Measurements from ENCODE around the gene CCDC71L. TPM values are rescaled to one million over a fixed set of nuclear protein-coding genes. Genes with fewer than 3 reads are reported as not detected.
"Not testable (repeated sequence)": the region's sequence is repeated elsewhere in the genome, so short reads cannot be mapped to it uniquely, and the experiment has no call there.

The CCDC71L gene
- total and polyA plus RNA-seq, 5 donors from 2014 or later, result 3.5 to 19.3 (median 4.8) TPM

DNA sequence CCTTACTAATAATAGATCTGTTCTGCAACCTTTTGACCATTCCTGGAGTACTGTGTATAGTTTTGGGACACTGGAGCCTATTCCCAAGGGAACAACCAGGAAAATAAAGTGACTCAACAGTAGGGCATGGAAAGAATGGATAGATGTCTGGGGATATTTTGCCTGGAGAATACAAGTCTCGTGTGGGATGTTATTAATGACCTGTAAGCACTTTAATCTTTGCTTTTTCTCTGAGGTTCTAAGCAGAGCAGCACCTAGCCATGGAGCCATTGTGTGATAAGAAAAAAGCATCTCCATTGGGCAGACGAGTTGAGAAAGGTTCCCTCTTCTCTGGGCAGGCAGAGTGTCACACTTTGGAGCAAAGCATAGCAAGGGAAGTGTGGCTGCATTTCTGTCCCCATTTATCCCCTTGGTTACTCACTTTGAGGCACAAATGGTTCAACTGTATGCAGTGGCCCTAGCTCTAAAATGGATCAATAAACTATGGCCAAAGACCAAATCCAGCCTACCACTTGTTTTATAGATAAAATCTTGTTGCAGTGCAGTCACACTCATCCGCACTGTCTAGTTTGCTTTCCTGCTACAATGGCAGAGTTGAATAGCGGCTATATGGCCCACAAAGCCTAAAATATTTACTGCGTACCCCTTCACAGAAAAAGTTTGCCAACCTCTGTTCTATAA lies 21.0 kb upstream of the CCDC71L start:
- H3K27me3 Mint-ChIP-seq, result no peaks in the 10 kb centered on the region
- H3K4me3 Mint-ChIP-seq, result no peak overlapping the region
- no peak overlapping the region for H3K27ac Mint-ChIP-seq
- Histone ChIP-seq H3K4me1 (ENCODE audit: control insufficient read depth, insufficient read depth, low read length, poor library complexity, severe bottlenecking) (no peaks in the 10 kb centered on the region), H3K27ac (ENCODE audit: insufficient read depth, low read length, poor library complexity, severe bottlenecking) (no peak overlapping the region), H3K36me3 (ENCODE audit: control insufficient read depth, insufficient read depth, low read length) (no peaks in the 10 kb centered on the region), H3K9me3 (ENCODE audit: control insufficient read depth in 2 of 2, low read length in 2 of 2) (no peaks in the 10 kb centered on the region), H3K27me3 (ENCODE audit: control insufficient read depth, insufficient read depth, low read length) (no peaks in the 10 kb centered on the region), H3K4me3 (ENCODE audit: low read depth, low read length) (no peak overlapping the region)
- no peaks in the 10 kb centered on the region for H3K36me3 Mint-ChIP-seq
- H3K9me3 Mint-ChIP-seq, result peaks cover 0 to 5% (median 2%) of the 10 kb centered on the region in 7 donors
- ATAC-seq (ENCODE audit: low read depth in 2 of 2) (no peak), DNase-seq (no peak)
- H3K4me1 Mint-ChIP-seq, result peaks cover 6 to 17% (median 12%) of the 10 kb centered on the region in 4 donors

DNA sequence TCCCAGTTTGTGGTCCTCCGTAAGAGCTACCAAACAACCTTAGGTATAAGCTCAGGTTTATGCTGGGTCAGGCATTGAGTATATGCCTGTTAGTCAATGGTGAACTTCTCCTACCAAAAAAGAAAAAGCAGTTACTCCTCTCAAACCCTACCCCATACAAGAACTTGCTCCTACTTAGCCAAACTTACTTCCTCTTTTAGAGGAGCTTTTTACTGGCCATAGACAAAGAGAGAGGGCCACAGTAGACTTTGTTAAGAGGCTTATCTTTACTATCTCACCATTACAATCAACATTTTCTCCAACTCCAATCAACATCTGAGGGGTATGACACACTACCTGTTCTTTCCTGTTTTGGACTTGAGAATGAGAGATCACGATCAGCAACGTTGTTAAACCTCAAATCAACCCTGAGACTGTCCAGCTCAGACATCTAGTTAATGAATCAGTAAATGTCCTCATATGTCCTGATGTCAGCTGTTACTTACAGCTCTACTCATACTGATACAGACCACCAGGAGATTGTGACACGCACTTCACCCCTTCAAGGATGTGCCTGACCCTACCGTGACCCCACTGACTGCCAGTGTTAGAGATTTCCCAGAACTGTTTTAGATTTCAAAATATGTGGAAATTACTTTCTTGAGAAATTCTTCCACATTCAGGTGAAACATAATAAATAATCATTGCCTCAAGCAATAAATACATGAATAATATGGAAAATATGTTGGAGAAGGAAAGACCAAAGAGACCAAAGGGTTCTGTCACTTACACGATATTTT lies 18.4 kb upstream of the CCDC71L start:
- H3K36me3 ChIP-seq (ENCODE audit: control insufficient read depth, insufficient read depth, low read length), result no peaks in the 10 kb centered on the region
- Mint-ChIP-seq H3K27me3 (peaks cover 4% of the 10 kb centered on the region), H3K4me1 (peaks cover 6 to 17% (median 12%) of the 10 kb centered on the region in 4 donors), H3K9me3 (peaks cover 0 to 6% (median 2%) of the 10 kb centered on the region in 7 donors), H3K36me3 (no peaks in the 10 kb centered on the region), H3K27ac (peak overlapping the region in 1 of 3 donors; percentile 15), H3K4me3 (peak overlapping the region in 1 of 4 donors; percentile 3)
- DNase-seq (peak in 1 of 3 donors; percentile 44), ATAC-seq (ENCODE audit: low read depth in 2 of 2) (peak; percentile 64 to 71)
- H3K4me1 ChIP-seq (ENCODE audit: control insufficient read depth, insufficient read depth, low read length, poor library complexity, severe bottlenecking), result no peaks in the 10 kb centered on the region
- H3K27ac ChIP-seq (ENCODE audit: insufficient read depth, low read length, poor library complexity, severe bottlenecking), result no peak overlapping the region
- no peaks in the 10 kb centered on the region for H3K9me3 ChIP-seq (ENCODE audit: control insufficient read depth in 2 of 2, low read length in 2 of 2)
- H3K4me3 ChIP-seq (ENCODE audit: low read depth, low read length), result peak overlapping the region; percentile 10
- H3K27me3 ChIP-seq (ENCODE audit: control insufficient read depth, insufficient read depth, low read length), result no peaks in the 10 kb centered on the region

DNA sequence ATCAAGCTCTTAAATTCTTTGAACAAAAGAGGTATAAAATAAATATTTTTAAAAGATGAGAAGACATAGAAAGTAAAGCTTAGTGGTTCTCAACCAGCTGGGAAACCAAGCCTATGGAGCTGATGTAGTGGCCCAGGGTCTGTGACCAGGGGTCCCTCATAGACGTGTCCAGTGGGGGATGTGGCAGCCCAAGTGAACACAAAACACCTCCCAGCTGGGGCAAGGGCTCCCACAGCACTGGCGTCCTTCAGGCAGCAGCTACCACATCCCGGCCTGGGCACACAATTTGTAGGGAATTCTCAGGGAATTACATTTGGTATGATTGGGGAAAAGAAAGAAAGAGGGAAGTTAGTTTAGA lies 17.8 kb upstream of the CCDC71L start:
- DNase-seq (no peak), ATAC-seq (ENCODE audit: low read depth in 2 of 2) (no peak)
- Histone ChIP-seq H3K36me3 (ENCODE audit: control insufficient read depth, insufficient read depth, low read length) (no peaks in the 10 kb centered on the region), H3K27ac (ENCODE audit: insufficient read depth, low read length, poor library complexity, severe bottlenecking) (no peak overlapping the region), H3K9me3 (ENCODE audit: control insufficient read depth in 2 of 2, low read length in 2 of 2) (no peaks in the 10 kb centered on the region), H3K4me1 (ENCODE audit: control insufficient read depth, insufficient read depth, low read length, poor library complexity, severe bottlenecking) (no peaks in the 10 kb centered on the region), H3K27me3 (ENCODE audit: control insufficient read depth, insufficient read depth, low read length) (no peaks in the 10 kb centered on the region), H3K4me3 (ENCODE audit: low read depth, low read length) (no peak overlapping the region)
- Mint-ChIP-seq H3K9me3 (peaks cover 0 to 8% (median 1%) of the 10 kb centered on the region in 7 donors), H3K27me3 (peaks cover 4% of the 10 kb centered on the region), H3K27ac (peak overlapping the region in 1 of 3 donors; percentile 72), H3K36me3 (no peaks in the 10 kb centered on the region), H3K4me3 (peak overlapping the region in 1 of 4 donors; percentile 3), H3K4me1 (peaks cover 6 to 17% (median 12%) of the 10 kb centered on the region in 4 donors)

DNA sequence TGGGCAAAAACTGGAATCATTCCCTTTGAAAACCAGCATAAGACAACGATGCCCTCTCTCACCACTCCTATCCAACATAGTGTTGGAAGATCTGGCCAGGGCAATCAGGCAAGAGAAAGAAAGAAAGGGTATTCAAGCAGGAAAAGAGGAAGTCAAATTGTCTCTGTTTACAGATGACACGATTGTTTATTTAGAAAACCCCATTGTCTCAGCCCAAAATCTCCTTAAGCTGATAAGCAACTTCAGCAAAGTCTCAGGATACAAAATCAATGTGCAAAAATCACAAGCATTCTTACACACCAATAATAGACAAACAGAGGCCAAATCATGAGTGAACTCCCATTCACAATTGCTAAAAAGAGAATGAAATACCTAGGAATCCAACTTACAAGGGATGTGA lies 15.5 kb upstream of the CCDC71L start:
- H3K4me3 Mint-ChIP-seq; H3K36me3 Mint-ChIP-seq; H3K27ac ChIP-seq (ENCODE audit: insufficient read depth, low read length, poor library complexity, severe bottlenecking); DNase-seq; H3K4me3 ChIP-seq (ENCODE audit: low read depth, low read length); H3K4me1 ChIP-seq (ENCODE audit: control insufficient read depth, insufficient read depth, low read length, poor library complexity, severe bottlenecking); H3K27ac Mint-ChIP-seq; H3K9me3 ChIP-seq (ENCODE audit: control insufficient read depth in 2 of 2, low read length in 2 of 2); H3K36me3 ChIP-seq (ENCODE audit: control insufficient read depth, insufficient read depth, low read length); ATAC-seq (ENCODE audit: low read depth in 2 of 2); H3K27me3 Mint-ChIP-seq; H3K27me3 ChIP-seq (ENCODE audit: control insufficient read depth, insufficient read depth, low read length); H3K9me3 Mint-ChIP-seq: not testable (repeated sequence)
- H3K4me1 Mint-ChIP-seq, result peaks cover 6 to 12% (median 11%) of the 10 kb centered on the region in 4 donors

DNA sequence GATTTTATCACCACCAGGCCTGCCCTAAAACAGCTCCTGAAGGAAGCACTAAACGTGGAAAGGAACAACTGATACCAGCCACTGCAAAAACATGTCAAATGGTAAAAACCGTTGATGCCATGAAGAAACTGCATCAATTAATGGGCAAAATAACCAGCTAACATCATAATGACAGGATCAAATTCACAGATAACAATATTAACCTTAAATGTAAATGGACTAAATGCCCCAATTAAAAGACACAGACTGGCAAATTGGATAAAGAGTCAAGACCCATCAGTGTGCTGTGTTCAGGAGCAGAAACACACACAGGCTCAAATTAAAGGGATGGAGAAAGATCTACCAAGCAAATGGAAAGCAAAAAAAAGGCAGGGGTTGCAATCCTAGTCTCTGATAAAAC lies 12.7 kb upstream of the CCDC71L start:
- not testable (repeated sequence) for H3K9me3 ChIP-seq (ENCODE audit: control insufficient read depth in 2 of 2, low read length in 2 of 2); H3K27ac ChIP-seq (ENCODE audit: insufficient read depth, low read length, poor library complexity, severe bottlenecking); H3K4me3 Mint-ChIP-seq; H3K36me3 Mint-ChIP-seq; H3K4me1 ChIP-seq (ENCODE audit: control insufficient read depth, insufficient read depth, low read length, poor library complexity, severe bottlenecking); H3K27me3 Mint-ChIP-seq; ATAC-seq (ENCODE audit: low read depth in 2 of 2); H3K4me3 ChIP-seq (ENCODE audit: low read depth, low read length); DNase-seq; H3K27ac Mint-ChIP-seq; H3K27me3 ChIP-seq (ENCODE audit: control insufficient read depth, insufficient read depth, low read length); H3K4me1 Mint-ChIP-seq; H3K36me3 ChIP-seq (ENCODE audit: control insufficient read depth, insufficient read depth, low read length)
- H3K9me3 Mint-ChIP-seq, result peaks cover 0 to 11% (median 3%) of the 10 kb centered on the region in 7 donors

DNA sequence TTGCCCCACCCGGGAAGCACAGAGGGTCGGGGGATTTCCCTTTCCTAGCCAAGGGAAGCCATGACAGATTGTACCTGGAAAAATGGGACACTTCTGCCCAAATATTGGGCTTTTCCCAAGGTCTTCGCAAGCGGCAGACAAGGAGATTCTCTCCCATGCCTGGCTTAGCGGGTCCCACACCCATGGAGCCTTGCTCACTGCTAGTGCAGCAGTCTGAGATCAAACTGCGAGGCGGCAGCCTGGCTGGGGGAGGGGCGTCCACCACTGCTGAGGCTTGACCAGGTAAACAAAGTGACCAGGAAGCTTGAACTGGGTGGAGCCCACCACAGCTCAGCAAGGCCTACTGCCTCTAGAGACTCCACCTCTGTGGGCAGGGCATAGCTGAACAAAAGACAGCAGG lies 11.0 kb upstream of the CCDC71L start:
- not testable (repeated sequence) for H3K4me3 Mint-ChIP-seq; H3K27ac Mint-ChIP-seq; H3K4me3 ChIP-seq (ENCODE audit: low read depth, low read length); H3K36me3 Mint-ChIP-seq; H3K27me3 Mint-ChIP-seq; H3K4me1 Mint-ChIP-seq; ATAC-seq (ENCODE audit: low read depth in 2 of 2); DNase-seq; H3K27me3 ChIP-seq (ENCODE audit: control insufficient read depth, insufficient read depth, low read length); H3K4me1 ChIP-seq (ENCODE audit: control insufficient read depth, insufficient read depth, low read length, poor library complexity, severe bottlenecking); H3K9me3 ChIP-seq (ENCODE audit: control insufficient read depth in 2 of 2, low read length in 2 of 2); H3K27ac ChIP-seq (ENCODE audit: insufficient read depth, low read length, poor library complexity, severe bottlenecking); H3K36me3 ChIP-seq (ENCODE audit: control insufficient read depth, insufficient read depth, low read length)
- peaks cover 0 to 11% (median 3%) of the 10 kb centered on the region in 7 donors for H3K9me3 Mint-ChIP-seq

DNA sequence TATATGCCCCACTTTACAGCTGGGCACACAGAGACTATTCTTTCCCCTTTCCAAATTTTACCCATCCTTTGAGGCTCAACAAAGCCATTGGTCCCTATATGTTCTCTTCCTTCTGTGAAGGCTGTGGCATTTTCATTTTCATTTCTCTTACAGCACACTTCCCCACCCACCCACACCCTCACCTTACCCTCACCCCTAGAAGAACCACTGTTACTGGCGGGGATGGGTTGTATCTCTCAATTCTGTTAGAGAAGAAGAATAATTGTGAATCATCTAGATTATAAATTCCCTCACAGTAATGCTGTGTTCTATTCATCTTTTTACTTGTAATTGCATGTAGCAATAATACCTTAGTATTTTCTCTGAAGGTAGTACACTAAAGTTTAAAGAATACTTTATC lies 10.2 kb upstream of the CCDC71L start:
- Histone ChIP-seq H3K36me3 (ENCODE audit: control insufficient read depth, insufficient read depth, low read length) (no peaks in the 10 kb centered on the region), H3K4me1 (ENCODE audit: control insufficient read depth, insufficient read depth, low read length, poor library complexity, severe bottlenecking) (no peaks in the 10 kb centered on the region), H3K9me3 (ENCODE audit: control insufficient read depth in 2 of 2, low read length in 2 of 2) (no peaks in the 10 kb centered on the region), H3K4me3 (ENCODE audit: low read depth, low read length) (no peak overlapping the region), H3K27ac (ENCODE audit: insufficient read depth, low read length, poor library complexity, severe bottlenecking) (no peak overlapping the region), H3K27me3 (ENCODE audit: control insufficient read depth, insufficient read depth, low read length) (no peaks in the 10 kb centered on the region)
- peaks cover 0 to 11% (median 2%) of the 10 kb centered on the region in 7 donors for H3K9me3 Mint-ChIP-seq
- H3K4me3 Mint-ChIP-seq, result no peak overlapping the region
- H3K27ac Mint-ChIP-seq, result no peak overlapping the region
- H3K4me1 Mint-ChIP-seq, result peaks cover 0 to 3% (median 0%) of the 10 kb centered on the region in 4 donors
- H3K27me3 Mint-ChIP-seq, result peaks cover 4% of the 10 kb centered on the region
- ATAC-seq (ENCODE audit: low read depth in 2 of 2), result no peak
- no peak for DNase-seq
- H3K36me3 Mint-ChIP-seq, result no peaks in the 10 kb centered on the region
